C4-2B (cell line): Measurements from ENCODE around the gene ADAMTS15.

Experiments
- CTCF ChIP-seq: fragments of 450-650 bp; conservative IDR thresholded peaks from 2 replicates; pipeline ENCODE4 v1.5.1; 2017; ENCODE audit warnings: mild to moderate bottlenecking
- ZFX ChIP-seq: fragments of 450-650 bp; IDR thresholded peaks from 2 replicates; pipeline ENCODE4 v1.6.1; 2017

- TF ChIP-seq CTCF (no peak), ZFX (no peak)
These were observed 71.8 kb downstream of the ADAMTS15 start for GRCh38 chr11:130520271-130520671.
